ENCODE results near the gene PTRH1. TPM values are rescaled to one million over a fixed set of nuclear protein-coding genes. Genes with fewer than 3 reads are reported as not detected.

PTRH1 gene
- polyA plus RNA-seq, 1 of the 3 experiments (the other 2 are of a cell fraction) = 42.2 TPM

DNA sequence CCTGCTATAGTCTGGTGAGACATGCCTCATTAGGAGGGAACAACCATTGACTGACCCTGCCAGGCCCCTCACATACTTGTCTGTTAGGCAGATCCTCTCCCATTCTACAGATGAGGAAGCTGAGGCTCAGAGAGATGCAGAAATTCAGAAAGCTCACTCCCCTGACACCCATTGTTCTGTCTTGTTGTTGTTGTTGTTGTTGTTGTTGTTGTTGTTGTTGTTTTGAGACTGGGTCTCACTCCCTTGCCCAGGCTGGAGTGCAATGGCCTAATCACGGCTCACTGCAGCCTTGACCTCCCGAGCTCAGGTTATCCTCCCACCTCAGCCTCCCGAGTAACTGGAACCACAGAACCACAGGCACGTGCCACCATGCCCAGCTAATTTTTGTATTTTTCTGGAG, 21.8 kb downstream of the PTRH1 start:
- no peaks in the 10 kb centered on the region for H3K79me2 ChIP-seq (ENCODE audit: insufficient read depth)
- 90% methylated on average over 4 of the region's 4 CpGs for WGBS (ENCODE audit: low lambda C conversion rate)
- H3K4me2 ChIP-seq = no peak overlapping the region
- H3K9me2 ChIP-seq = no peaks in the 10 kb centered on the region
- H3K4me1 ChIP-seq (ENCODE audit: control insufficient read depth in 1 of 2, insufficient read depth in 2 of 2, low read depth in 1 of 2, low read length in 1 of 2) = peaks cover 0 to 3% of the 10 kb centered on the region in 2 experiments; a peak in 1 of 4 replicates
- no peak for DNase-seq
- POLR2A ChIA-PET = no interaction called here
- peaks cover 14% of the 10 kb centered on the region for H3F3A ChIP-seq (replicated peaks; ENCODE audit: insufficient read depth)
- no peak overlapping the region for H3K4me3 ChIP-seq (ENCODE audit: low read depth in 2 of 2, low read length in 1 of 2)
- peaks cover 11 to 32% of the 10 kb centered on the region in 2 experiments for H3K36me3 ChIP-seq (replicated peaks in 1 of 2; ENCODE audit: control insufficient read depth in 1 of 2, insufficient read depth in 2 of 2, low read length in 1 of 2)
- no peak for TF ChIP-seq TAF1 (IDR thresholded peaks at IDR 0.05; ENCODE audit: borderline replicate concordance, low read depth, low read length)
- TF ChIP-seq MXI1 (IDR thresholded peaks at IDR 0.05; ENCODE audit: low read depth, low read length) = no peak
- TF ChIP-seq JUND (IDR thresholded peaks at IDR 0.05) = no peak
- TF ChIP-seq GATA2 (CRISPR knock-in tag; IDR thresholded peaks at IDR 0.05) = no peak
- no peak for TF ChIP-seq FOXM1 (IDR thresholded peaks at IDR 0.05; ENCODE audit: low read depth)
- no peak for TF ChIP-seq TCF12 (IDR thresholded peaks at IDR 0.05)
- TF ChIP-seq ELF1 (IDR thresholded peaks at IDR 0.05) = no peak
- no peak for TF ChIP-seq EP300 (IDR thresholded peaks at IDR 0.05; ENCODE audit: borderline replicate concordance in 1 of 2, low read depth in 1 of 2, low read length in 1 of 2)
- no peak for TF ChIP-seq EZH2phosphoT487 (IDR thresholded peaks at IDR 0.05; ENCODE audit: borderline replicate concordance, low read depth)
- TF ChIP-seq NFIC (IDR thresholded peaks at IDR 0.05; ENCODE audit: borderline replicate concordance) = no peak
- no peaks in the 10 kb centered on the region for H4K20me1 ChIP-seq (ENCODE audit: insufficient read depth)
- no peak overlapping the region for H2AFZ ChIP-seq (ENCODE audit: low read depth)
- H3K27ac ChIP-seq (ENCODE audit: low read depth in 2 of 2, low read length in 1 of 2) = no peak overlapping the region
- CTCF ChIA-PET = interaction anchor here (1.3 to 1.6 kb wide), 2 partner anchors 14 to 228 kb away, joined by 3 to 5 read pairs; no protein-coding TSS in a partner anchor
- no peaks in the 10 kb centered on the region for H3K9me3 ChIP-seq
- H3K27me3 ChIP-seq (ENCODE audit: insufficient read depth) = no peaks in the 10 kb centered on the region
- H3K9ac ChIP-seq = no peak overlapping the region

DNA sequence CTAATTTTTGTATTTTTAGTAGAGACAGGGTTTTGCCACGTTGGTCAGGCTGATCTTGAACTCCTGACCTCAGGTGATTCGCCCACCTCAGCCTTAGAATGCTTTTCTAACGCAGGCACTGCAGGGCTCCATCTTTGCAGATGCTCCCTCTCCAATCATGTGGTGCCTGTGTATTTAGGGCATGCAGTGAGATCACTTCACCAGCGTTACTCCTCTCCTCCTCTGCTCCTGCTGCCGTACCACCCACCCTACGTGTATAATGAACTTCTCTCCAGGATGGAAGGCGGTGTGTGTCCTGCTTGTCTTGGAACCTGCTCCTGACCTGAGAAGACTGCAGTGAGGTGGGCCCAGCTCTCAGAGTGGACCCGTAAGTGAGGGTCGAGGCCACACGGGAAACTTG, 22.3 kb downstream of the PTRH1 start:
- no peaks in the 10 kb centered on the region for H3K27me3 ChIP-seq (ENCODE audit: insufficient read depth)
- H3K27ac ChIP-seq (ENCODE audit: low read depth in 2 of 2, low read length in 1 of 2) = no peak overlapping the region
- no peak for DNase-seq
- H3K79me2 ChIP-seq (ENCODE audit: insufficient read depth) = no peaks in the 10 kb centered on the region
- H3K36me3 ChIP-seq (replicated peaks in 1 of 2; ENCODE audit: control insufficient read depth in 1 of 2, insufficient read depth in 2 of 2, low read length in 1 of 2) = peaks cover 11 to 37% of the 10 kb centered on the region in 2 experiments
- no peaks in the 10 kb centered on the region for H3K9me3 ChIP-seq
- peaks cover 9% of the 10 kb centered on the region for H3F3A ChIP-seq (replicated peaks; ENCODE audit: insufficient read depth)
- peaks cover 0 to 3% of the 10 kb centered on the region in 2 experiments; a peak in 1 of 4 replicates for H3K4me1 ChIP-seq (ENCODE audit: control insufficient read depth in 1 of 2, insufficient read depth in 2 of 2, low read depth in 1 of 2, low read length in 1 of 2)
- H3K9me2 ChIP-seq = no peaks in the 10 kb centered on the region
- H3K4me3 ChIP-seq (ENCODE audit: low read depth in 2 of 2, low read length in 1 of 2) = no peak overlapping the region
- no peak overlapping the region for H3K9ac ChIP-seq
- ChIA-PET CTCF (interaction anchor here (1.3 to 1.6 kb wide), 2 partner anchors 13 to 229 kb away, joined by 3 to 5 read pairs; no protein-coding TSS in a partner anchor), POLR2A (no interaction called here)
- no peaks in the 10 kb centered on the region for H4K20me1 ChIP-seq (ENCODE audit: insufficient read depth)
- TF ChIP-seq CHD2 (IDR thresholded peaks at IDR 0.05; ENCODE audit: low read length, partially characterized antibody) (no peak), EP300 (IDR thresholded peaks at IDR 0.05; ENCODE audit: borderline replicate concordance in 1 of 2, low read depth in 1 of 2, low read length in 1 of 2) (no peak), RAD21 (IDR thresholded peaks at IDR 0.05; ENCODE audit: low read length) (no peak), MXI1 (IDR thresholded peaks at IDR 0.05; ENCODE audit: low read depth, low read length) (no peak), YY1 (IDR thresholded peaks at IDR 0.05; ENCODE audit: low read depth) (no peak), POLR2AphosphoS5 (IDR thresholded peaks at IDR 0.05; ENCODE audit: low read depth, low read length) (no peak), SMC3 (IDR thresholded peaks at IDR 0.05; ENCODE audit: low read depth, low read length) (no peak), NFIC (IDR thresholded peaks at IDR 0.05; ENCODE audit: borderline replicate concordance) (no peak), RXRA (IDR thresholded peaks at IDR 0.05; ENCODE audit: borderline replicate concordance, low read depth) (no peak), FOXJ3 (CRISPR knock-in tag; IDR thresholded peaks at IDR 0.05) (no peak)
- TF ChIP-seq, protein P1, sequence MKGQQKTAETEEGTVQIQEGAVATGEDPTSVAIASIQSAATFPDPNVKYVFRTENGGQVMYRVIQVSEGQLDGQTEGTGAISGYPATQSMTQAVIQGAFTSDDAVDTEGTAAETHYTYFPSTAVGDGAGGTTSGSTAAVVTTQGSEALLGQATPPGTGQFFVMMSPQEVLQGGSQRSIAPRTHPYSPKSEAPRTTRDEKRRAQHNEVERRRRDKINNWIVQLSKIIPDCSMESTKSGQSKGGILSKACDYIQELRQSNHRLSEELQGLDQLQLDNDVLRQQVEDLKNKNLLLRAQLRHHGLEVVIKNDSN (IDR thresholded peaks at IDR 0.05; ENCODE audit: borderline replicate concordance, low read depth) = no peak
- TF ChIP-seq, protein P2, sequence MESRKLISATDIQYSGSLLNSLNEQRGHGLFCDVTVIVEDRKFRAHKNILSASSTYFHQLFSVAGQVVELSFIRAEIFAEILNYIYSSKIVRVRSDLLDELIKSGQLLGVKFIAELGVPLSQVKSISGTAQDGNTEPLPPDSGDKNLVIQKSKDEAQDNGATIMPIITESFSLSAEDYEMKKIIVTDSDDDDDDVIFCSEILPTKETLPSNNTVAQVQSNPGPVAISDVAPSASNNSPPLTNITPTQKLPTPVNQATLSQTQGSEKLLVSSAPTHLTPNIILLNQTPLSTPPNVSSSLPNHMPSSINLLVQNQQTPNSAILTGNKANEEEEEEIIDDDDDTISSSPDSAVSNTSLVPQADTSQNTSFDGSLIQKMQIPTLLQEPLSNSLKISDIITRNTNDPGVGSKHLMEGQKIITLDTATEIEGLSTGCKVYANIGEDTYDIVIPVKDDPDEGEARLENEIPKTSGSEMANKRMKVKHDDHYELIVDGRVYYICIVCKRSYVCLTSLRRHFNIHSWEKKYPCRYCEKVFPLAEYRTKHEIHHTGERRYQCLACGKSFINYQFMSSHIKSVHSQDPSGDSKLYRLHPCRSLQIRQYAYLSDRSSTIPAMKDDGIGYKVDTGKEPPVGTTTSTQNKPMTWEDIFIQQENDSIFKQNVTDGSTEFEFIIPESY (IDR thresholded peaks at IDR 0.05; ENCODE audit: borderline replicate concordance, low read depth) = no peak
- TF ChIP-seq, protein P3, sequence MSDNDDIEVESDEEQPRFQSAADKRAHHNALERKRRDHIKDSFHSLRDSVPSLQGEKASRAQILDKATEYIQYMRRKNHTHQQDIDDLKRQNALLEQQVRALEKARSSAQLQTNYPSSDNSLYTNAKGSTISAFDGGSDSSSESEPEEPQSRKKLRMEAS (IDR thresholded peaks at IDR 0.05; ENCODE audit: low read depth) = no peak
- H3K4me2 ChIP-seq = no peak overlapping the region
- 93% methylated on average over 10 of the region's 10 CpGs for WGBS (ENCODE audit: low lambda C conversion rate)
- H2AFZ ChIP-seq (ENCODE audit: low read depth) = no peak overlapping the region
